Activated naive CD8-positive, alpha-beta T cell treated with anti-CD3 and anti-CD28 coated beads for 36 hours (primary cell): ENCODE results near the gene NTN3. TPM values are rescaled to one million over a fixed set of nuclear protein-coding genes. Genes with fewer than 3 reads are reported as not detected.

ENCODE experiments used
- DNase-seq: peaks from one replicate; pipeline ENCODE4 v3.0.0; 2021
- H3K27ac Mint-ChIP-seq: one replicate; pipeline ENCODE4 v1.8.0; 2022; ENCODE audit warnings: mild to moderate bottlenecking, moderate library complexity, mixed read lengths
- H3K27me3 Mint-ChIP-seq: one replicate; pipeline ENCODE4 v1.8.0; 2022; ENCODE audit warnings: mild to moderate bottlenecking, mixed read lengths
- H3K36me3 Mint-ChIP-seq: one replicate; pipeline ENCODE4 v1.8.0; 2021; ENCODE audit warnings: mild to moderate bottlenecking, mixed read lengths
- H3K4me1 Mint-ChIP-seq: one replicate; pipeline ENCODE4 v1.8.0; 2021; ENCODE audit warnings: mixed read lengths
- H3K4me3 Mint-ChIP-seq: one replicate; pipeline ENCODE4 v1.8.0; 2022; ENCODE audit warnings: mild to moderate bottlenecking, moderate library complexity, mixed read lengths
- H3K9me3 Mint-ChIP-seq: one replicate; pipeline ENCODE4 v1.8.0; 2022; ENCODE audit warnings: mixed read lengths
- total RNA-seq, 2 experiments: library from RNA; stranded (reverse); gene quantifications; one replicate each; pipeline ENCODE4 v1.2.3, GENCODE V29; 2021

NTN3 gene
- total RNA-seq, 2 experiments from 2014 or later: not detected

DNA sequence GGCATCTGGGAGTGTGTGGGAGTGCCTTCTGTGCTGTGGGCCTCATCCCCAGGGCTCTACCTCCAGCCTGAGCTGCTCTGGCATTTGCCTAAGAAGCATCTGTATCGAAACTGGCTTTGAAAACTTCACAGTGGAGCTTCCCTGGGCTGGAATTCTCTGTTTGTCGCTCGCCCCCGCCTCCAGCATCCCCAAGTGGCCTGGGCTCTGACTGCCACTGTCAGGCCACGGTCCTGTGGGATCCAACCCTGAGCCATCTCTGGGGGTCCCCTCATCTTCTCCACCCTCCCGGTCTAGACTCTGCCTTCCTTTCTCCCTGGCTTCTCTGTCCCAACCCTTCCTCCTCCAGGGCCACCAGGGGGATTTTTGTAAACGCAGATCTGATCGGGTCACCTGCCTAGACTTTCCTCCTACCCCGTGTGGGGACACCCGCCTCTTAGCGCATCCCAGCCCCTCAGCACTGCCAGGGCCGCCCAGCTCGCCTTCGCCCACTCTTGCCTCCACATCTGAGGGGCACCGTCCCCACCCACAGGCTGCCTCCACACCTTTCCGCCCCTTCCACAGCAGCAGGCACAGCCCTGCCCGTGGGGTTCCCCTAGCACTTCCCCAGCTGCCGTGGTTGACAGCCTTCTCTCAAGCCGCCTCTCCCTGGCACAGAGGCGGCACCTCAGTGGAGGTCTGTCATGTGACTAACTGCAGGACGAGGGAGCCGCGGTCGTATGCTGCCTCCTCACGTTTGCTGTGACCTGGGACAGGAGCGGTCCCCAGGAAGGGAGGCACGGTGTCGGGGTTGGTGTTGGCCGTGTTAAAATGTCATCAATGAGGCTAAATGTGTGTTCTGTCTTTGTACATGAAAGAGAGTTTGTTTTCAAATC, 15.8 kb downstream of the NTN3 start:
- Mint-ChIP-seq H3K4me1 (peaks cover 16% of the 10 kb centered on the region), H3K4me3 (peak overlapping the region; percentile 55), H3K27me3 (no peaks in the 10 kb centered on the region), H3K36me3 (peaks cover 3% of the 10 kb centered on the region), H3K27ac (peak overlapping the region; percentile 50), H3K9me3 (no peaks in the 10 kb centered on the region)
- DNase-seq: peak; percentile 79

DNA sequence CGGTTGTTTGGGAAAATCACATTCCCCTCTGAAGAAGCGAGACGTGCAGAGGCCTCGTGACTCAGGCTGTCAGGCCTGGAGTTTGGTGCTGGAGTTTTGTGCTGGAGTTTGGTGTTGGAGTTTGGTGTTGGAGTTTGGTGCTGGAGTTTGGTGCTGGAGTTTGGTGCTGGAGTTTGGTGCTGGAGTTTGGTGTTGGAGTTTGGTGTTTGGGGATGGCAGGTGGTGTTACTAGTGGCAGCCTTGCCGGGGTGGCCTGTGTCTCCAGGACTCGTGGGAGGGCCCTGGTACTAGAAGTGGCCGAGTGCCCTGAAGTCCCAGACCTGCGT, 16.4 kb downstream of the NTN3 start:
- H3K27ac Mint-ChIP-seq: peak overlapping the region; percentile 50
- H3K9me3 Mint-ChIP-seq: no peaks in the 10 kb centered on the region
- H3K4me3 Mint-ChIP-seq: peak overlapping the region; percentile 55
- H3K4me1 Mint-ChIP-seq: peaks cover 16% of the 10 kb centered on the region
- DNase-seq: no peak
- H3K36me3 Mint-ChIP-seq: peaks cover 3% of the 10 kb centered on the region
- H3K27me3 Mint-ChIP-seq: no peaks in the 10 kb centered on the region

DNA sequence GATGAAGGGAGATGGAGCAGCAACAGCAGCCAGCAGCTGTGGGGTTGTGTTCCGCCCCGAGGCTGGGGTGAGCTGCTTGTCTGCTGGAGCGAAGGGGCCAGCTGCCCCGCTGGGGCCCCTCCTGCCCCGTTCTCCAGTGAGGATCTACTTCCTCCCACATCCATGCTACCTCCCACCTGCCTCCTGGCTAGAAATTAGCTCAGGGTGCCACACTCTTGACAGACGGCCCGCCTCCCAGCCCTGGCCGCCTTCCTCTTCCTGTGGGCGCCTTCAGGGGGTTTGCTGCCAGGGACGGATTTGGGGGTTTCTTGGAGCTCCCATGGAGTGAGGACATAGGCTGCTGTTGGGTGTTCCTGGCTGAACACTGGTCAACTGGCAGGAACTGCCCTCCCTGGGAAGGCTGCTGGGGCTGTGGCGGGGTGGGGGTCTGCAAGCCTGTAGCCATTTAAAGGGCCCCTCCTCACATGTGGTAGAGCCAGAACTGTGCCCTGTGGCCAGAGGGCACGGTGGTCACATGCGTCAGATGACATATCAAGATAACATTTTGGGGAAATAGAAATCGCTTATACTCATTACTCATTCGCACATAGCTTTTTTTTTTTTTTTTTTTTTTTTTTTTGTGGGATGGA, 16.9 kb downstream of the NTN3 start:
- Mint-ChIP-seq H3K36me3 (peaks cover 3% of the 10 kb centered on the region), H3K4me1 (peaks cover 14% of the 10 kb centered on the region), H3K4me3 (no peak overlapping the region), H3K27me3 (no peaks in the 10 kb centered on the region), H3K27ac (no peak overlapping the region), H3K9me3 (no peaks in the 10 kb centered on the region)
- no peak for DNase-seq

DNA sequence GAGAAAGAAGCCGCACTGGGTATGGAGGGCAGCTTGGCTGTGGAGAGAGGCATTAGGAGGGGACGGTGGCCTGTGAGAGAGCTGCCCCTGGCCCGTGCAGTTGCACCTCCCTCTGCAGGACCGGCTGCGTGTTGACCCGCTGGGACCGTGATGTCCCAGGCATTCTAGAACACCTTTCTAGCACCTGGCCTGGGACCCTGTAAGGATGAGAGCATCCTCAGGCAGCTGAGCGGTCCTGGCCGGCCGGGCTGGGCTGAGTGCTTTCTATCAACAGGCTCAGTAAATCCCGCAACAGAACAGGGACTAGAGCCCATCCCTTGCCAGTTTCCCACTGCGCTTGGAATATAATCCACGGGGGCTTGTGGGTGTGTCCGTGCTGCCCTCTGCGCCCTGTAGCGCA, 18.5 kb downstream of the NTN3 start:
- Mint-ChIP-seq H3K4me3 (no peak overlapping the region), H3K36me3 (peaks cover 3% of the 10 kb centered on the region), H3K4me1 (peaks cover 14% of the 10 kb centered on the region), H3K27ac (no peak overlapping the region), H3K9me3 (no peaks in the 10 kb centered on the region), H3K27me3 (no peaks in the 10 kb centered on the region)
- no peak for DNase-seq

DNA sequence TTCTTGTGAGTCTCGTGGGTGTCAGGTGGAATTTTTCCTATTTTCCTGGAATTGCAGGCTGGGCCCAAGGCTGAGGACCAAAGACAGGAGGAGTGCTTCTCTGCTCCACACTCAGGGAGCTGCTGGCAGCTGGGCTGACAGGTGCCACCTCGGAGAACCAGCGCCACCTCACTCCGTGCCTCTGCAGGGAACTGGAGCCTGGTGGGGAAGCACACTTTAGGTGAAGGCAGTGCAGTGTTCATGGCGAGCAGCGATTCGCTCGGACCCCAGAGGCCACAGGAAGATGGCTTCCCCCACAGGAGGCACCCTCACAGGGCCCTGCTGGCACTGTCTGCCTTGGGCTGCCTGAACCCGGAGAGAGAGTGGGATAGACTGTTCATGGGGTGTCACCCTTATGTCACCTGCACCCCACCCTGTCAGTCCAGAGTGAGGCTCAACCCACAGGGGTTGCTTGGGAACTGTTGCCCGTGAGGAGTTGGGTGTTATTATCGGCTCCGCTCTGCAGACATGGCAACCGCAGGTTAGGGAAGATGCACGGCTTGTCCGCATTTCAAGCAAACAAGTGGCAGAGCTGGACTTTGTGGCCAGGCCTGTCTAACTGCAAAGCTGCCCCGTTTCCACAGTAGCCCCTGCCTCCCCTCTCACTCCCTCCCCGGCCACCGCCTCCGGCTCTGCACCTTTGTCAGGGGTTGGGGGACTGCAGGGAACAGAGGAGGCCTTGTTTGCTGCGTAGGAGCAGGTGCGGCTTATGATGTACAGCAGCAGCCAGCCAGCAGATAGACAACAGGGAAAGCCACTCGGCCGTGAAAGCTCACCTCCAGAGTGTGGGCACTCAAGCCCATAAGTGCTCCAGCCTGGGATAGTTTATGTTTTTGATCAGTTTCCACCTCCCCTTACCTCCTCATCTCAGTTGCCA, 19.4 kb downstream of the NTN3 start:
- H3K4me3 Mint-ChIP-seq: no peak overlapping the region
- no peak for DNase-seq
- no peaks in the 10 kb centered on the region for H3K9me3 Mint-ChIP-seq
- H3K36me3 Mint-ChIP-seq: peaks cover 3% of the 10 kb centered on the region
- no peak overlapping the region for H3K27ac Mint-ChIP-seq
- no peaks in the 10 kb centered on the region for H3K27me3 Mint-ChIP-seq
- H3K4me1 Mint-ChIP-seq: peaks cover 14% of the 10 kb centered on the region

DNA sequence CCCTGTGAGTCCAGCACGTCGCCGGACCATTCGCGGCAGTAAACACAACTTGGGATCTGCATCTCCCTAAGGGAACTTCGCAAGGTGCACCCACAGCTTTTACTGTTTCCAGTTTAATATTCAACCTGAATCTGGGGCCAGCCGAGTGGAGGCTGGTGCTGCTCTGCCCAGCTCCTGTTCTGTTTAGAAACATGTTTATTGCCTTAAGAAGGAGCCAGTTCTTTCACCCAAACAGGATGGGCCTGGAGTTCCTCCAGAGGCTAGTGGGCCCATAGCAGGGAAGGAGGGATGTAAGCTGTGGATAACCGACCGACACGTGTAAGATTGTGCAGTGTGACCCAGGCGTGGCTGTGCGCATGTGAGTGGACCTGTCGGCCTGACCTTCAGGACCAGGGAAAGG, 21.2 kb downstream of the NTN3 start:
- Mint-ChIP-seq H3K9me3 (no peaks in the 10 kb centered on the region), H3K27me3 (no peaks in the 10 kb centered on the region)

DNA sequence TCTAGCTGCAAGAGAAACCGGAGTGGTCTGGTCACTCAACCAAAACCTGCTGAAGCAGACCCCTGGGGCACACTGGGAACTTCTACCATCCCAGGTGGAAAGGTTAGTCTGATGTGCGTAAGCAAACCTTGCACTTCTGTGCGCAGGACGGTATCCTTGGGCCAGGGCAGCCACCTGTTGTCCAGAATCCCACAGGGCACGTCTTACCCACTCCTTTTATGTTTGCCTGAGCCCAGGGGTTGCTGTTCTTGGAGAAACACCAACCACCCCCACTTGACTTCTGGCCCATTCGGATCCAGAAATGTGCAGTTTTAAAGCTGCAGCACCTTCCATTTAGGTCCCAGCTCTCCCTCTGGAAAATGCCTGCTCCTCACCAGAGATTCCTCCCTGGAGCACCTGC, 22.5 kb downstream of the NTN3 start:
- no peak overlapping the region for H3K4me3 Mint-ChIP-seq
- no peak overlapping the region for H3K27ac Mint-ChIP-seq
- H3K36me3 Mint-ChIP-seq: peaks cover 4% of the 10 kb centered on the region

More for the DNA sequence above, 21.2 kb downstream of the NTN3 start:
- Mint-ChIP-seq H3K4me3 (no peak overlapping the region), H3K27ac (no peak overlapping the region), H3K4me1 (peaks cover 3% of the 10 kb centered on the region), H3K36me3 (no peaks in the 10 kb centered on the region)
- no peak for DNase-seq

DNA sequence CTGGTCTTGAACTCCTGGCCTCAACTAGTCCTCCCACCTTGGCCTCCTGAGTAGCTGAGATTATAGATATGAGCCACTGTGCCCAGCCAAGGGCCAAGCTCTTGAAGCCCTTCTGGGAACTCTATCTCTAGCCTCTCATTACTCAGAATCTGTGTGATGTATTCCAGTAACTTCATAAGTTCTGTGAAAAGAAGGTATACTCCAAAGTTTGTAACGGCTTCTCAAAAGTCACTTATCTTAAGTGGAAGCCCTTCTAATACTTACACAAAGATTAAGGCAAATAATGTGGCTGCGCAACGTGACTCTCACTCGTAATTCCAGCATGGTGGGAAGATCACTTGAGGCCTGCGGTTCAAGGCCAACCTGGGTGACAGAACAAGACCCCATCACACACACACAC, 23.5 kb downstream of the NTN3 start:
- no peak for DNase-seq
- Mint-ChIP-seq H3K4me3 (no peak overlapping the region), H3K36me3 (peaks cover 4% of the 10 kb centered on the region), H3K9me3 (no peaks in the 10 kb centered on the region), H3K27me3 (no peaks in the 10 kb centered on the region), H3K27ac (no peak overlapping the region), H3K4me1 (no peaks in the 10 kb centered on the region)

More for the DNA sequence above, 22.5 kb downstream of the NTN3 start:
- no peaks in the 10 kb centered on the region for H3K27me3 Mint-ChIP-seq
- no peak for DNase-seq
- no peaks in the 10 kb centered on the region for H3K4me1 Mint-ChIP-seq
- H3K9me3 Mint-ChIP-seq: no peaks in the 10 kb centered on the region

DNA sequence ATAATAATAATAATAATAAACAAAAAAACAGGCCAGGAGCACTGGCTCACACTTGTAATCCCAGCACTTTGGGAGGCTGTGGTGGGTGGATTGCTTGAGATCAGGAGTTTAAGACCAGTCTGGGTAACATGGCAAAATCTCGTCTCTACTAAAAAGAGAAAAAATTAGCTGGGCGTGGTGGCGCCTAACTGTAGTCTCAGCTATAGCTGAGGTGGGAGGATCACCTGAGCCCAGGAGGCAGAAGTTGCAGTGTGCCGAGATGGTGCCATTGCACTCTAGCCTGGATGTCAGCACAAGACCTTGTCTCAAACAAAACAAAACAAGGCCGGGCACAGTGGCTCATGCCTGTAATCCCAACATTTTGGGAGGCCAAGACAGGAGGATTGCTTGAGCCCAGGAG, 23.9 kb downstream of the NTN3 start:
- DNase-seq: no peak
- no peaks in the 10 kb centered on the region for H3K9me3 Mint-ChIP-seq
- no peaks in the 10 kb centered on the region for H3K27me3 Mint-ChIP-seq
- no peak overlapping the region for H3K27ac Mint-ChIP-seq
- peaks cover 4% of the 10 kb centered on the region for H3K36me3 Mint-ChIP-seq
- H3K4me1 Mint-ChIP-seq: no peaks in the 10 kb centered on the region
- H3K4me3 Mint-ChIP-seq: no peak overlapping the region

DNA sequence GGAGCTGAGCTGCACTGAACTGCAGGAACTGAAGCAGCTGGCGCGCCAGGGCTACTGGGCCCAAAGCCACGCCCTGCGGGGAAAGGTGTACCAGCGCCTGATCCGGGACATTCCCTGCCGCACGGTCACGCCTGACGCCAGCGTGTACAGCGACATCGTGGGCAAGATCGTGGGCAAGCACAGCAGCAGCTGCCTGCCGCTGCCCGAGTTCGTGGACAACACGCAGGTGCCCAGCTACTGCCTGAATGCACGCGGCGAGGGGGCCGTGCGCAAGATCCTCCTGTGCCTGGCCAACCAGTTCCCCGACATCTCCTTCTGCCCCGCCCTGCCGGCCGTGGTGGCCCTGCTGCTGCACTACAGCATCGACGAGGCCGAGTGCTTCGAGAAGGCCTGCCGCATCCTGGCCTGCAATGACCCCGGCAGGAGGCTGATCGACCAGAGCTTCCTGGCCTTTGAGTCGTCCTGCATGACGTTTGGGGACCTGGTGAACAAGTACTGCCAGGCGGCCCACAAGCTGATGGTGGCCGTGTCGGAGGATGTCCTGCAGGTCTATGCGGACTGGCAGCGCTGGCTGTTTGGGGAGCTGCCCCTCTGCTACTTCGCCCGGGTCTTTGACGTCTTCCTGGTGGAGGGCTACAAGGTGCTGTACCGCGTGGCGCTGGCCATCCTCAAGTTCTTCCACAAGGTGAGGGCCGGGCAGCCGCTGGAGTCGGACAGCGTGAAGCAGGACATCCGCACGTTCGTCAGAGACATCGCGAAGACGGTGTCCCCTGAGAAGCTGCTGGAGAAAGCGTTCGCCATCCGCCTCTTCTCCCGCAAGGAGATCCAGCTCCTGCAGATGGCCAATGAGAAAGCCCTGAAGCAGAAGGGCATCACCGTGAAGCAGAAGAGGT, 25.4 kb downstream of the NTN3 start:
- peaks cover 4% of the 10 kb centered on the region for H3K36me3 Mint-ChIP-seq
- DNase-seq: no peak
- H3K9me3 Mint-ChIP-seq: no peaks in the 10 kb centered on the region
- H3K4me1 Mint-ChIP-seq: no peaks in the 10 kb centered on the region
- no peak overlapping the region for H3K4me3 Mint-ChIP-seq
- H3K27ac Mint-ChIP-seq: no peak overlapping the region
- H3K27me3 Mint-ChIP-seq: no peaks in the 10 kb centered on the region

DNA sequence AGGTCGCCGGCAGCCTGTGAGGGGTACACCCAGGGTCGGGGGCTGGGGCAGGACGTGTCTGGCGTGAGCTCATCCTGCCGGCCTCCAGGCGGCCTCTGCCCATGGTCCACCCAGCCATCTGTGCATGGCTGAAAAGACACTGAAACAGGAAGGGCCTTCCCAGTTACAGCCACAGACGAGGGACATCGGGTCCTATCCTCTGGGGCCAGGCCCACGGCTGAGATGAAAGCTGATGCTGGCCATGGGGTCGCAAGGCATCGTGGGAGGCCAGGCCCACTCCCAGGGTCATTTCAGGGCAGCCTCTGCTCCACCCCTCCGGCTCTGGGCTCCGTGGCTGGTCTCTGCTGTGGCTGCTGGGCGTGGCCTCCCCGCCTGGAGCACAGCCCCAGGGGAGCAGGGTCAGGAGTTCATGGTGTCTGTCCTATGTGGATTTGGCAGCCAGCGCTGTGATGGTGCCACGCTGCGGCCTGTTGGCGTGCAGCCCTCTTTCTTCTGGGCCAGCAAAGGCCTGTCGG, 26.1 kb downstream of the NTN3 start:
- Mint-ChIP-seq H3K4me1 (no peaks in the 10 kb centered on the region), H3K9me3 (no peaks in the 10 kb centered on the region), H3K27ac (no peak overlapping the region), H3K36me3 (peaks cover 4% of the 10 kb centered on the region), H3K27me3 (no peaks in the 10 kb centered on the region), H3K4me3 (no peak overlapping the region)
- no peak for DNase-seq

DNA sequence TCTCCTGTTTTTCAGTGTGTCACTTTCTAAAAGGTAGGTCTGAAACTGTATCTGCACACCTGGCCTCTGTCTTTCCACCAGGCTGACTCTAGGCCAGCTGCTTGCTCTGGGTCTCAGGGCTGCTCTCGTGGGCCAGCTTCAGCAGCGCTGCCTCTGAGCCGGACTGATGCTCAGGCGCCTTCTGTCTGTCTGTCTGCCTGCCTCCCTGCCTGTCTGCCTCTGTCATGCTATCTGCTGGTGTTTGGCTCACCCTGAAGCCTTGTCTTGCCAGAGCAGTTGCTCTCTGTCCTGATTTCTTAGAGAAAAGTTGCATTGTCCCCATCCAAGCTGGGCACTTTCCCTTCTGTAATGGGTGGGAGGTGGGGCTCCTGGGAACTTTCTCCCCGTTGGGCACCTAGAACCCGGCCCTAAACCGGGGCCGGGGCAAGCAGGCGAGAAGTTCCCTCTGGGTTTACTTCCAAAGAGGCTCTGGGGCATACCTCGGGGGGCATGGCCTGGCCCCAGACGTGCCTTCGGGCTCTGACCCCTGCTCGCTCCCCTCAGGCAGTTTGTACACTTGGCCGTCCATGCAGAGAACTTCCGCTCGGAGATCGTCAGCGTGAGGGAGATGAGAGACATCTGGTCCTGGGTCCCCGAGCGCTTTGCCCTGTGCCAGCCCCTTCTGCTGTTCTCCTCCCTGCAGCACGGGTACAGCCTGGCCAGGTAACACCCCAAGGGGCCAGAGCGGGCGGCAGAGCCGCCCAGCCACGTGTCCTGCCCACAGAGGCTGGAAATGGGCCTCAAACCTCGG, 26.8 kb downstream of the NTN3 start:
- no peak overlapping the region for H3K4me3 Mint-ChIP-seq
- H3K27me3 Mint-ChIP-seq: no peaks in the 10 kb centered on the region
- no peak overlapping the region for H3K27ac Mint-ChIP-seq
- no peak for DNase-seq
- peaks cover 4% of the 10 kb centered on the region for H3K36me3 Mint-ChIP-seq
- no peaks in the 10 kb centered on the region for H3K4me1 Mint-ChIP-seq
- H3K9me3 Mint-ChIP-seq: no peaks in the 10 kb centered on the region

DNA sequence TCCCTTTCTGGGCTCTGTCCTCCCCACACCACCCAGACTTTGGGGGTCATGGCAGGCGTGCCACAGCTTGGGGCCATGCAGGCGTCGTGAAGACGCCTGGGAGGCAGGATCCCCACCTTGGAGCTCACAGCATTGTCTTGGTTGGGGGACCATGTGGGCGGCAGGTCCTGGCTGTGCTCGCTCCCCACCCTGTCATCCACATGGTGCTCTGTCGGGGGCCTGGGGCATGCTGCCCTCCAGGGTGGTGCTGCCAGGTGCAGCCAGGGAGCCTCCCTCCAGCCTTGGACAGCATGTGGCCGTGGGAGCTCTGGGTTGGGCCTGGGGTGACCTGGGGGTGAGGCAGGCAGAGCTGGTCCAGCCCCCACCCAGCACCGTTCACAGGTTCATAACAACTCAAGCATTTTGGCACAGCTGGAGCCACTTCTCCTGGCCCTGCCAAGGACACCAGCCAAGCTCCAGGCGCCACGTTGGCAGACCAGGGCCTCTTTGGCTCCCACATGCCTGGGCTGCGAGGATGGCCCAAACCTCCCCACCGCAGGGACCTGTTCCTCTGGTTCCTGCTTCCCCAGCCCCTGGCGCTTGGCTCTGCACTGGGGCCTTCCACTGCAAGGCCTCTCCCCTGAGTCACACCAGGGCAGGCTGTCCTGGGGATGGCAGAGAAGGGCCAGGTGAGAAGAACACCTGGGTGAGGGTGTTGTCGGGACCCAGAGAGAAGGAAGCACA, 27.6 kb downstream of the NTN3 start:
- Mint-ChIP-seq H3K4me3 (no peak overlapping the region), H3K9me3 (no peaks in the 10 kb centered on the region), H3K27ac (no peak overlapping the region), H3K4me1 (no peaks in the 10 kb centered on the region), H3K36me3 (peaks cover 4% of the 10 kb centered on the region), H3K27me3 (no peaks in the 10 kb centered on the region)
- DNase-seq: no peak
